Skeletal muscle cell (primary cell): ENCODE results near the gene PPP3R1.

ENCODE experiments used
- DNase-seq: peaks from one replicate; pipeline ENCODE4 v3.0.0-alpha.2; 2010; ENCODE audit warnings: low read depth
- H3K4me3 ChIP-seq: 2 replicates; pipeline ENCODE4 v1.5.1; 2011; ENCODE audit warnings: low read depth, mild to moderate bottlenecking, control low read depth, low read length, moderate library complexity

Gene PPP3R1

DNA sequence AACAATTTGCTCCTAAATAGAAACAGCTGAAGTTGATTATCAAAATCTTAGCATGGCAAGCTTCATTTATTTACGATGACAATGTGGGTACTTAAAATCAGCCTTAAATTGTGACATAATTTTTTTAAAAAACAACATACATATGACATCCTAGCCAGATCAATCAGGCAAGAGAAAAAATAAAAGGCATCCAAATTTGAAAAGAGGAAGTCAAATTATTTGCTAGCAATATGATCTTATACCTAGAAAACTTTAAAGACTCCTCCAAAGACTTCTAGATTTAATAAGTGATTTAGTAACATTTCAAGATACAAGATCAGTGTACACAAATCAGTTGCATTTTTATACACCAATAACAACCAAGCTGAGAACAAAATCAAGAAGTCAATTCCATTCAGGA lies 14.3 kb upstream of the PPP3R1 start:
- DNase-seq = no peak
- H3K4me3 ChIP-seq = no peak overlapping the region

DNA sequence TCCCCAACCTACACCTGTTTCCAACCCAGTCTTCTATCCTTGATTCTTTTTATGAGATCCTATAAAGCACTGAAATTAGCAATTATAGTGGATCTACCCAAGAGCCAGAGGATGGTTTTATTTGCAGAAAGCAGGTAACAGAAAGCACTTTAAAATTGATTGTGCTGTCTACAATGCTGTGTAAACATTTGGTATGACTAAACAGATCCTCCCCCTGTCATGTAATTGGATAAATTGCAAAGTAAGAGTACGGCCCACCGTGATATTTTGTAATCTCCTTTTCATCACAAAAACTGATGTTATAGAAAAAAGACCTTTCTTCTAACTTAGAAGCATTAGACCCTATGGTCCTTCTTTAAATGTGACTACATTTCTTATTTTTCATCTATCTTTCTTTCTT lies 11.3 kb upstream of the PPP3R1 start:
- no peak overlapping the region for H3K4me3 ChIP-seq
- no peak for DNase-seq

DNA sequence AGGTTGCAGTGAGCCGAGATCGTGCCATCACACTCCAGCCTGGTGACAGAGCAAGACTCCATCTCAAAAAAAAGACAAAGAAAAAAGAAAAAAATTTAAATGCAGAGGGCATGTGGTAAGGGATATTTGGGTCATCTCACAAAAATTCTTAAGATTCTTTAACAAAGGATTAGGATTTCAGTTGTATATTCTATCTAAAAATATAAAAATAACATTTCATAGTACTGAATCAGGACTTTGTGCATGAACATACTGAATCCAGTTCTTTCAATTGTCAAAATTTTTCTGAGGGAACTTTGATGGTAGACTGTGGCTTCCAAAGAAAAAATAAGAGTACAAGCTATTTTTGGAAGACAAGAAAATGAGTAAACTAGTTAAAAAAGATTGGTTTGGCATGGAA lies 6.5 kb upstream of the PPP3R1 start:
- DNase-seq = no peak
- no peak overlapping the region for H3K4me3 ChIP-seq

DNA sequence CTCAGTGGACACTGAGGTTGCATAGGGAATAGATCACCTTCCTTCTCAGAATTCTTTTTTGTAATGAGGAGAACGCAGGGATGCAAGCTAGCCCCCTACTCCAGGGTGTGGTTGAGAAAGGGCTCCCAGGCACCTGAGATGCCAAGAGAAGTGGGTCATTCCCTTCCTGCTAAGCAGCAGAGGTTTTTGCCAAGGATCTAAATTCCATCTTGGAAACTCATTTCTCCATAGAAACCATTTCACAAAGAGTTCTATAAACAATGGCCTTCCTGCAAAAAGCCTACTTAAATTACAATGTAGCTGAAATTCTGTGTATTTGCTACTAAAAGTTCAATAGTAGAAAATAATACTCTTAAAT lies 3.7 kb upstream of the PPP3R1 start:
- H3K4me3 ChIP-seq = no peak overlapping the region
- DNase-seq = no peak

DNA sequence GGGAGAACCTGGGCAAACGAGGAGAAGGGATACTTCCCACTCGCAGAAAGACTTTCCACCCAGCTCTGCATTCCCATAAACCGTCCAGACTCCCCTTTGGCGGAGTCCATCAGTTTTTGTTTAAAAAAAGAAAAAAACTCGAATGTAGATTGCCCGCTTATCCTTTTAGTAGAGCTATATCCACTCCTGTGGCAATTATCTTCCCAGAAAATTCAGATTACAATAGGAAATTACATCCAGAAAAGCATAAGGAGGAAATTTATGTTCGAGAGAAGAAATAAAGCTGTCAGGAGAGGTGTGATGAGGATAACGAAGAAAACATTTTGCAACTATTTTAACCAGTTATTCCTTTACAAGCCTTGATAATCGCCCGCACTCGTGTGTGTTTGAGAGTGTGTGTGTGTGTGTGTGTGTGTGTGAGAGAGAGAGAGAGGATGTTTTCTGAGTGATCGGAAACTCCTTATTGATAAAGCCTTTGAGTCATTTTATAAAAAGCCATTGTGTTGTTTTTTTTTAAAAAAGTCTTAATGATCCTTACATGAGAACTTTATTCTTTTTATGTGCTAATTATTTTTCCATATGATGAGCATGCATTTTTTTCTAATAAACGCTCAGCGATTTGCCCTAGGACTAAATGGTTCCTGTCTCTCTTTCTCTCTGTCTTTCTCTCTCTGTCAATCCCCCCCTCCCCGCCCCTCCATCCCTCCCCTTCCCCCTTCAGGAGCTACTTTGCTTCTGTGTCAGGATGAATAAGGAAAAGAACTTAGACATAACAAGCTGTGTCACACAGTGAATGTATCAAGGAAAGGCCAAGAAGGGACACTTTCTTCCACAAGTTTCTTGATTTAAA lies 1.1 kb upstream of the PPP3R1 start:
- DNase-seq = no peak
- H3K4me3 ChIP-seq = peak overlapping the region; percentile 92

DNA sequence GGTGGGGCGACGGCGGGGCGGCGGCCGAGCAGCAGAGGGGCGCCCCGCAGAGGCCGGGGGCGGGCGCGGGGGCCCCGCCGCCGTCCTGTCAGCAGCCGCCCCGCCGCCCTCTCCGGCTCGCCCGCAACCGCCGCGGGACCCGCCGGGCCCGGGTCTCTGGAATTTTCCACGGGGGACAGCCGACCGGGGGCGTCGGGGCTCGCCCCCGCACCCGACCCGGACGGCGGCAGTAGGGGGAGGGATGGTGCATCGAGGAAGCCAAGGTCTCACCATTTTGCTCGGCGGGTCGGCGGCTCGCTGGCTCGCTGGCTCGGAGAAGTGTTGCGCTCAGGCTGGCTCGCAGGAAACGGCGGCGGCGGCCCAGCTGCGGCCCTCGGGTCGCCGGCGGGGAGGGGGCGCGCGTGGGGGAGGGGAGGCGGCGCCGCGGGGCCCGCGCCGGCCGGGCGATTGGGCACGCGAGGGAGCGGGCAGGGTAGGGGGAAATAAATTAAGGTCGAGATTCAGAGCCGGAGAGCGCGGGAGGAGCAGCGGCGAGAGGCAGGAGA lies 405 bp downstream of the PPP3R1 start:
- DNase-seq = no peak

DNA sequence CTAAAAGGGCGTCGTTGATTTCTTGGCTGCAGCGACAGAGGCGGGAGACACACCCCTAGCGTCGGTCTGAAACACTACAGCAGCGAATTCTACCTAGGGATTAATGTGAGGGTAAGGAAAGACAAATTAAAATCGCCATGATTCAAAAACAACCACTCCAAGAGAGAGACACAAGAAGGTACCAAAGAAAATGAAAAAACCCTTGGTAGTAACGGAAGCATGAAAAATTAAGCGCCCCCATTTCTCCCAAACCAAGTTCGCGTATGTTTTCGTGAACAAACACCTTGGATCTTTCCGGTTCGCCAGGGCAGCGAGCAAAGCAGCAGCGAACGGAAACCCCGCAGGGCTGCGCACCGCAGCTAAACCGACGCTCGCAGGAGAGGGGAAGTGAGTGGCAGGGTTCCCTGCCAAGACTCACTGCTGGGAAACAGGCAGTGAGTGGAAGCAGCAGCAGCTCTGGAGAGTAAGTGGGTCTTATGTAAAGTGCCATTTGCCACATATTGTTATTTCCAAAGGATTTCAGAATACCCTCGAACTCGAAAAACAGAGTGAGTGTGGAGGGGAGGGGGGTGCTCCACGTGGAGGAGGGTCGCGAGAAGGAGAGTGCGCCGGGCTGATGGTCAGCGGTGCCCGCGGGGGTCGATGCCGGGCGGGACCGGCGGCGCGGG lies 1.0 kb downstream of the PPP3R1 start:
- DNase-seq = no peak
- peak overlapping the region; percentile 92 for H3K4me3 ChIP-seq

More for the DNA sequence above, 405 bp downstream of the PPP3R1 start:
- H3K4me3 ChIP-seq = peak overlapping the region; percentile 92

DNA sequence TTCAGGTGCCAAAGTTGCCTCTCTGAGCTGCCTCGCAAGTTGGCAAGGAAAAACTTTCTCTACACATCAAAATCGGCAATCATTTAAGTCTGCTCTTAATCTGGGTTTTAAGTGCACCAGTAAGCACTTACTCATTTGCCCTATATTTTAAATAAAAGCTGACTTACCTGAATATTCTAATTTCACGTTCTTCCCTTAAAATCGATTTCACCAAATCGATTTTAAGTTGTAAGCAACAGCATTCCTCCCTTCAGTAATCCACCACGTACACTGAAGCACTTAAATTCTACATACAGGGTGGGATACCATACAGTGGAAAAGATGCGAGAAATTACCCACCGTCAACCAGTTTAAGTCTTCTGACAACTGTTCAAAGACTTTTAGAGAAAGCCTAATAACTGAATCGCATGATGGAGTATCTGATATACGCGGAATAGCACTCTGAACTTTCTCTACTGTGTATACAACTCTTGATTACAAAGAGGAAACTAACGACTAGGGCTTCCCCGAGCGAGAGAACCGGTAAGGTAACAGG lies 1.6 kb downstream of the PPP3R1 start:
- peak overlapping the region; percentile 92 for H3K4me3 ChIP-seq
- DNase-seq = no peak

DNA sequence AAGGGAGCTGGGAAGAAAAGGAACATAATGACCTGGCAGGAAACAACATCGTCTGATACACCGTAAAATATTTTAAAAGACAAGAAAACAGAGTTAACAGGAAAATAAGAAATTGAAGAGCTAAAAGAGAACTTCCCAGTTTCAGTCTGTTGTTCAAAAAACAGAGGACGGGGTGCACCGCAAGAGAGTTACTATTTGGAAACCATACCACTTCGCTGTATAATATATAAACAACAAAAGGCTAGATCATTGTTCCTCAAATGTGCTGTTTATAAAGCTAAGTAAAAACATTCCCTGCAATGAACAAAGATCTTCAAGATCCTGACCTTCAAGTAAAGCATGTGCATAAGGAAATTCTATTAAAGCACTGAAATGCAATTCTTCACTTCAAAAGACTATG lies 2.1 kb downstream of the PPP3R1 start:
- peak overlapping the region; percentile 92 for H3K4me3 ChIP-seq
- DNase-seq = no peak

DNA sequence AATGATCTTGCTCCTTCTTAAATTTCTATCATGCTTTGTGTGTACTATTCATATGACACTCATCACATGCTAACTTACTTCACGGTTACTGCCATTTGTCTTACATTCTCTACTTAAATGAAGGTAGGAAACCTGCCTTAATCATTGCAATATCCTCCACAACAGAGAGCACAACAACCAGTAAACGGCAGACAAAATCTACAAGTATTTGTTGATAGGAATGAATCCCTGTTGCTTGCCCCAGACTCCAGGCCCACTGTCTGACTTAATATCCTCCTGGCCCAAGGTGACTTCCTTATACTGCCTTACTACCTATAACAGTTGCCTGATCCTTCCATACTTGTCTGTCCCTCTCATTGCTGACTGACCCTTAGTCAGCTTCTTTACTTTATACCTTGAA lies 3.5 kb downstream of the PPP3R1 start:
- H3K4me3 ChIP-seq = no peak overlapping the region
- no peak for DNase-seq

DNA sequence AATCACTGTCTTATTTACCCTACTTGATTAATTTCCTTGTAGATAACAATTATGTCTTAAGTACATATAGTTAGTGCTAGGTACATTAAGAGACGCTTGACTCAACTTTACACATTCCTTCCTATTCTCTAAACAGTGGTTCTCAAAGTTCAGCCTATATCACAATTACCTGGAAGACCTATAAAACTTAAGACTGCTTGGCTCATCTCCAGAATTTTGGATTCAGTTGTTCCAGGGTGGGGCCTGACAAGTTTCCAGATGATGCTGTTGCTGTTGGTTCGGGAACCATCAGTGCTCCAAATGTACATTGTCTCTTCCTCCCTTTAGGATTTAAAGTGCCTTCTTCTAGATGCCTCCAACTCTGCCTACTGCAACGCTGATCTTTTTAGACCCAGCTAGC lies 4.0 kb downstream of the PPP3R1 start:
- no peak overlapping the region for H3K4me3 ChIP-seq
- DNase-seq = no peak

DNA sequence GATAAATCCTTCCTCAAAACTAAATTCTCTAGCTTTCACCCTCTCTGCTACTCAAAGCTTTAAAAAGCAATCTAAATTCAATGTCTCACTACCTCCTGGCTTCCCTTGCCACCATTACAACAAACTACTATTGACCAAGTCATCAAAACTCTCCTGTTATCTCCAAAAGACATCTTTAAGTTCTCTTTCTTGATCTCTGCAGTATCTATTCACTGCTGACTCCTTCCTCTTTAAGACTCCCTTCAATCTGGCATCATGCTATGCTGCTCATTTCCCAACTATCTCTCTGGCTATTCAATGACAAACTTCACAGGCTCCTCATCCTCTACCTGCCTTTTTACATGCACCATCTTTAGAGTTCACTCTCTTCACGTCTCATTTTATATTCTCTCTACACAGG lies 5.9 kb downstream of the PPP3R1 start:
- H3K4me3 ChIP-seq = no peak overlapping the region
- DNase-seq = no peak

DNA sequence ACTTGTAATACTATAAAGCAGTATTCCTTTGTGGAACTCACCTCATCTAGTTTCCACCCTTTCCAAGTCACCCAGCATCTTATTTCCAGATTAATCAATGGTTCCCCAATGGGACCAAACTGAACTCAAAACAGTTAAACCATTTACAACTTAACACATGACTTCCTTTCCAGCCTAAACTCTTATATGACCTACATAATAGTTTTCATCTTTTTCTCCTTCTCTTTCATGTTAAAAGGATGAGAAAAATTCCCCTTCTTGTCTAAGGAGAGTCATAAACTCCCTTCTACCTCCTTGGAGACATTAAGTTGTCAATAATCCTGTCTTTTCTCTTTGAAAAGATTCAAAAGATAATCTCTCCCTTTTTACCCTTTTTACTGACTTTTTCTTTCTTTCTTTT lies 6.7 kb downstream of the PPP3R1 start:
- DNase-seq = no peak
- H3K4me3 ChIP-seq = no peak overlapping the region

DNA sequence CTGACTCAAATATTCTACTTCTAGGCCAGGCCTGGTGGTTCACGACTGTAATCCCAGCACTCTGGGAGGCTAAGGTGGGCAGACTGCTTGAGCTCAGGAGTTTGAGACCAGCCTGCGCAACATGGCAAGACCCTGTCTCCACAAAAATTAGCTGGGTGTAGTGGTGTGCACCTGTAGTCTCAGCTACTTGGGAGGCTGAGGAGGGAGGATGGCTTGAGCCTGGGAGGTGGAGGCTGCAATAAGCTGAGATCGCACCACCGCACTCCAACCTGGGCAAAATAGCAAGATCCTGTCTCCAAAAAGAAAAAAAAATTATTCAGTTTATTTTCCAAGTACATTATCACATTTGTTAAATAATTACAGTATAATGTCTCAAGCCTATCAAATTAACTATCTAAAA lies 7.3 kb downstream of the PPP3R1 start:
- DNase-seq = no peak
- no peak overlapping the region for H3K4me3 ChIP-seq

DNA sequence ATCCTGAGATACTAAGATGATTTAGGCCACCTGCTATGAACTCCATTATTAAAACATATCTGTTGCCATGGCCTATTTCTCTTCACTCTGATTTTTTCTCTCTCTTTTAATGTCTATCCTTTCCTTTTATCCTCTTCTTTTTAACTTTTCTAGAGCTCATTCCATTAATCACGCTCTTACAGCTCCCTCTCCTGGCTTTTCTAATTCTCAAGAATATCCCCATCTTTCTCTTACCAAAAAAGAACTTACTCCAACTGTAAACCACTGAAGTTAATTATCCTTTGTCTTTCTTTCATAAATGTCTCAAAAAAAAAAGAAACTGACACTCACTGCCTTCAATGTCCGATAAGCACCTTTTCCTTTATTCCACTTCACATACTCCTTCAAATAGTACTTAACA lies 7.9 kb downstream of the PPP3R1 start:
- H3K4me3 ChIP-seq = no peak overlapping the region
- DNase-seq = no peak

DNA sequence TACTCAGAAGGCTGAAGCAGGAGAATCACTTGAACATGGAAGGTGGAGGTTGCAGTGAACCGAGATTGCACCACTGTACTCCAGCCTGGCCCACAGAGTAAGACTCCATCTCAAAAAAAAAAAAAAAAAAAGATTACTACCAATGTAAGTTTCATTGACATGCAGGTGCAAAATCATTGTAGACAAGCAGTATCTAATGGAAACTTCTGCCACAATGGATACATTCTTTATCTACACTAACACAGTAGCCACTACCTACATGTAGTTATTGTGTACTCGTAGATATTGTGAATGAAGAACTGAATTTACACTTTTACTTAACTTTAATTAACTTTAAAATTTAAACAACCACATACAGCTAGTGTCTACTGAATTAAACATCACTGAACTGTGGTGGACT lies 10.6 kb downstream of the PPP3R1 start:
- no peak overlapping the region for H3K4me3 ChIP-seq
- no peak for DNase-seq

DNA sequence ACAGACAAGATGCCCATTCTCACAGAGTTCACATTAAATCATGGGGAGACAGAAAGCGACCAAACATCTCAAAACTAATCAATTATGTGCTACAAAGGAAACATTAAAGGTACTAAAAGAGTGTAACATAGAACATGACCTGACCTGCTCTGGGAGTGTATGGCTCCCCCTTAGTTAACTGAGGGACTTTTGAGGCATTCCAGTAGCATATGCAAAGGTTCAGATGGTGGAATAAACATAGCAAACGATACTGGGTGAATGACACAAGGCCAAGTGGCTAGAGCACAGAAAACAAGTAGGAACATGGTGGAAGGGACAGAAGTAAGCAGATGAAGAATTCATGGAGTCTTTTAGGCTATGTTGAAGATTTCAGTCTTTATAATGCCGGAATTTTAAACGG lies 11.9 kb downstream of the PPP3R1 start:
- DNase-seq = no peak
- no peak overlapping the region for H3K4me3 ChIP-seq

DNA sequence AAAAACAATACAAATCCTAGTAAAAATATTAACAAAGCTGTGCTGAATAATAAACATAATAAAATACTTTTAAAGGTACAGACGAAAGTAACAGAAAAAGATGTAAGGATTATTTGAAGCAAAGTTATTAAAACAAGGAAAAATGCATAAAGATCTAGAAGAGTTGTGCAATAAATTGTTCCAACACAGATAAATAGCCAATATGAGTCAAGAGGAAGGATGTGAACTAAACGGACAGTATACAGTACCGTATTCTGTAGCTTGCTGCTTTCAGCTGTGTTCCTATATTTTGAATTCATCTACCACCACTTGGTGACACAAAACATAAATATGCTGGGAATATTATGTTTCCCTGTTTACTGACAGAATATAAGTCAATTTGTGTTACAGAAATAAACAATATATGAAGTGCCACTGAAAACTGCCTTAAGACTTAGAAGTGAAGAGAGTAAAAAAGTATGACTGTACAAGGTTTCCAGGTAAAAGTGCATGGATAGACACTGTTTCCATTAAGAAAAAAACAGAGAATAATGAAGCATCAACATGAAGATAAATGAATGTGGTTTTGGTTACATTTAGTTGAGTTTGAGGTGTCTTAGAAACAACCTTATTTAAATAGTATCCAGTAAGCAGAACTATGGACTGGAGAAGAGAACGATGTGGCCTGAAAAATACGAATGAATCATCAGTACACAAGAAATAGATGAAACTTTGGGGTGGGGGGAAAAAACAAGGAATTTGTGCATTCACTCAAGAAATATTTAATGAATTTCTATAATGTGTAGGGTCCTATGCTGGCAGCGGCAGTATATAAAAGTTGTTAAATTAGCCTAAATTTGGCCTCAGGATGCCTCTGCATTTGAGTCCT lies 13.1 kb downstream of the PPP3R1 start:
- no peak overlapping the region for H3K4me3 ChIP-seq
- no peak for DNase-seq

DNA sequence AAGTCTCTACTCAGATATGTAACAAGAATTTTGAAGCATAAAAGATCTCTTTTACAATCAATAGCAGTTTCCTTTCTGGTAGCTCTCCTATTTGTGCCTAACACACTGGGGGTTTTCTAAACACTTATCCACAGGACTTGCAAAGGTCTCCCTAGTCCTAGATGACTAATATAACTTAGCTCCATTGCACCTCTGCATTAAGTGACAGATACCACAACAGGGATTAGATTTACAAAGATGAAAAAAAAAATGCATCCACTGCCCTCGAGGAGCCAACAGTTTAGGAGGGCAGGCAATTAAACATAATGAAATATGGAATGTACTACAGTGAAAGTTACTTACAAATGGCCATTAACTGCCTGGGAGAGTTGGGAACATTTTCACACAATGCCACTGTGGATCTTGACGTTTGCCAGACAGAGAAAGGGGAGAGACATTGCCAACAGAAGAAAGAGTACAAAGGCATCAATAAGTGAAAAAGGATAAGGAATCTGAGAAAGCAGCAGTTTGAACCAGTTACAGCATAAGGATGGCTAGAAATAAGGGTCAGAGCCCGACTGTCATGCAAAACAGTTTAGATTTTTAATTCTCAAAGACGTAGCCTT lies 14.3 kb downstream of the PPP3R1 start:
- H3K4me3 ChIP-seq = no peak overlapping the region
- no peak for DNase-seq
